Activated T-cell treated with anti-CD3 and anti-CD28 coated beads, Interleukin-2, amount 50 U/mL, for 72 hours (primary cell): ENCODE results near the gene SCAMP2. TPM values are rescaled to one million over a fixed set of nuclear protein-coding genes. Genes with fewer than 3 reads are reported as not detected.

ENCODE experiments used
- ATAC-seq, 2 donors: fragments of 150-1000 bp; cut with Tn5 transposase; replicated peaks in 1 of 2; 2 replicates each; pipeline ENCODE4 v1.10.0; 2021; ENCODE audit warnings: moderate library complexity in 2 of 2, mild to moderate bottlenecking in 1 of 2
- DNase-seq, 2 donors: peaks; one replicate each; pipeline ENCODE4 v3.0.0; 2021 to 2022; ENCODE audit warnings: mixed read lengths in 1 of 2
- H3K27ac Mint-ChIP-seq: one replicate; pipeline ENCODE4 v1.8.0; 2022; ENCODE audit warnings: mild to moderate bottlenecking, moderate library complexity, mixed read lengths
- H3K27me3 Mint-ChIP-seq: one replicate; pipeline ENCODE4 v1.8.0; 2022; ENCODE audit warnings: low read depth, mixed read lengths
- H3K36me3 Mint-ChIP-seq, 2 donors: one replicate each; pipeline ENCODE4 v1.8.0; 2022; ENCODE audit warnings: mixed read lengths in 2 of 2, mild to moderate bottlenecking in 1 of 2; ENCODE audit not compliant: insufficient read depth in 2 of 2
- H3K4me1 Mint-ChIP-seq: one replicate; pipeline ENCODE4 v1.8.0; 2022; ENCODE audit warnings: low read depth, mixed read lengths
- H3K4me3 Mint-ChIP-seq, 2 donors: one replicate each; pipeline ENCODE4 v1.8.0; 2022; ENCODE audit warnings: mild to moderate bottlenecking in 2 of 2, mixed read lengths in 2 of 2, moderate library complexity in 2 of 2
- H3K9me3 Mint-ChIP-seq, 2 donors: one replicate each; pipeline ENCODE4 v1.8.0; 2022; ENCODE audit warnings: mixed read lengths in 2 of 2
- total RNA-seq, 2 donors: library from RNA; stranded (reverse); gene quantifications; one replicate each; pipeline ENCODE4 v1.2.3, GENCODE V29; 2022

SCAMP2 gene
- total RNA-seq, 2 donors from 2014 or later = 66.4 to 77.0 TPM

DNA sequence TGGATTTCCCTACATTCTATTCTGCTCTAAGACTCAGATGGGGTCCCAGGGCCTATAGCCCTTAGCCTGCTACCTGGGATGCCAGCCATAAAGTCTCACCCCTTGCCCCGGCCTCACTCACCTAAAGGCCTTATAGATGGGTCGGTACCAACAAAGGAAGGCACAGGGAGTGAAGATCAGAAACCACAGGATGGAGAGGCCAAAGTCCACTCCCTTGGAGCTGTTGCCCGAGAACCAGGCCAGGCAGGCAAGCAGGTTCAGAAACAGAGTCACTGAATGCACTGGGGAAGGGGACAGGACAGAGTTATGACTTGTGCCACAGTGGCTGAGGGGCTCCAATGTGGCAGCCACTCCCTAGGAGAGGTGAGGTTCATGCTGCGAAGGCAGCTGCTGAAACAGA lies 22.8 kb downstream of the SCAMP2 start:
- Mint-ChIP-seq H3K27ac (no peak overlapping the region), H3K4me1 (peaks cover 6% of the 10 kb centered on the region), H3K4me3 (no peak overlapping the region), H3K9me3 (no peaks in the 10 kb centered on the region), H3K27me3 (no peaks in the 10 kb centered on the region), H3K36me3 (peaks cover 0 to 9% of the 10 kb centered on the region in 2 donors)
- ATAC-seq (no peak), DNase-seq (no peak)

- peaks cover 23% of the 10 kb centered on the region for H3K4me1 Mint-ChIP-seq
- no peaks in the 10 kb centered on the region for H3K9me3 Mint-ChIP-seq
- no peaks in the 10 kb centered on the region for H3K27me3 Mint-ChIP-seq
- H3K36me3 Mint-ChIP-seq = peaks cover 0 to 5% of the 10 kb centered on the region in 2 donors
- H3K27ac Mint-ChIP-seq = peak overlapping the region; percentile 40
- ATAC-seq = no peak
- H3K4me3 Mint-ChIP-seq = no peak overlapping the region
- no peak for DNase-seq
Observed at GRCh38 chr15:74847432-74847831, 25.7 kb downstream of the SCAMP2 start.

GRCh38 chr15:74845581-74845980 lies 27.6 kb downstream of the SCAMP2 start:
- Mint-ChIP-seq H3K9me3 (no peaks in the 10 kb centered on the region), H3K36me3 (peaks cover 0 to 6% of the 10 kb centered on the region in 2 donors), H3K27me3 (no peaks in the 10 kb centered on the region), H3K4me3 (peak overlapping the region; percentile 64 to 93), H3K4me1 (peaks cover 42% of the 10 kb centered on the region), H3K27ac (peak overlapping the region; percentile 92)
- peak; percentile 14 for ATAC-seq
- peak in 1 of 2 donors; percentile 28 for DNase-seq

- H3K27me3 Mint-ChIP-seq = no peaks in the 10 kb centered on the region
- peaks cover 0 to 6% of the 10 kb centered on the region in 2 donors for H3K36me3 Mint-ChIP-seq
- H3K4me1 Mint-ChIP-seq = peaks cover 46% of the 10 kb centered on the region
- peak overlapping the region; percentile 64 to 93 for H3K4me3 Mint-ChIP-seq
- DNase-seq (peak; percentile 67 to 70), ATAC-seq (peak; percentile 49 to 64)
- H3K27ac Mint-ChIP-seq = peak overlapping the region; percentile 92
- no peaks in the 10 kb centered on the region for H3K9me3 Mint-ChIP-seq
Observed at GRCh38 chr15:74845208-74845568, 28.0 kb downstream of the SCAMP2 start.

DNA sequence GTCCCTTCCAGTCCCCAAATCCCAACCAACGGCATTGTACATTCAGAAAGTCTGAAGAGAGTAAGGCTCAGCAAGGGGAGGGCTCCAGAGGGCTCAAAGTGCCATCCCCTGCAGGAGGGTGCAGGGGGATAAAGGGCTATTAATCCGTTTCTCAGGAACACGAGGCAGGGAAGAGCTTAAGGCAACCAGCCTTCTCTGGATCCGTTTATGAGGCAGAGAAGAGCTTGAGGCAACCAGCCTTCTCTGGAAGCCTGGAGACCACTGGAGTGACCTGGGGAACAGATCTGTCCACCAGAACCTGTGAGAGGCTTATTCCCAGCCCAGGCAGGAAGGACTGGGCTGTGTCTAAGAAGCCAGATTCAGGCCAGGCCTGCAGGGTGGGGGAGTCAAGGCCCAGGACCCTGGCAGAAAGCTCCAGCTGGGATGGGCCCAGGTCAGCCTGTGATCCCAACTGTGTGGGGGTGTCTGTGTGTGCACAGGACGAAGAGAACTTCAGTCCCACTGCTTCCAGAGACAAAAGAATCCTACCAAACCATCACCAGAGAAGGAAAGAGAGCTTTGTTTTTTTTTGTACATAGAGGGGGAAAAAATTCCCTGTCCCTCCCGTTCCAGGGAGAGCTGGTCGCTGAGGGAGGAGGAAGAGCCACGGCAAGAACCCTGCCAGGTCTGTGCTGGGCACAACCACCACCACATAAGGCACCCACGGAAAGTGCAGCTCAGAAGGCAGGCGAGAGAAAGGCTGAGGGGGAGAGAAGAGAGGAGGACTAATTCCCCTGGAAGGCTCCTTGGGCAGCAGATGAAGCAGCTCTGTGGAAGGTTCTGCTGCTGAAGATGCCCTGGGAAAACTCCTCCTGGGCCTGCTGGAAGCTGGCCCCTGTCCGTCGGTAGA lies 28.6 kb downstream of the SCAMP2 start:
- Mint-ChIP-seq H3K27me3 (no peaks in the 10 kb centered on the region), H3K27ac (peak overlapping the region; percentile 92), H3K9me3 (no peaks in the 10 kb centered on the region), H3K4me1 (peaks cover 48% of the 10 kb centered on the region), H3K4me3 (peak overlapping the region; percentile 64 to 93), H3K36me3 (peaks cover 0 to 6% of the 10 kb centered on the region in 2 donors)
- DNase-seq (peak; percentile 20 to 24), ATAC-seq (peak in 1 of 2 donors; percentile 2)

GRCh38 chr15:74843891-74844299 lies 29.3 kb downstream of the SCAMP2 start:
- Mint-ChIP-seq H3K27me3 (no peaks in the 10 kb centered on the region), H3K4me1 (peaks cover 48% of the 10 kb centered on the region)
- no peak for ATAC-seq

DNA sequence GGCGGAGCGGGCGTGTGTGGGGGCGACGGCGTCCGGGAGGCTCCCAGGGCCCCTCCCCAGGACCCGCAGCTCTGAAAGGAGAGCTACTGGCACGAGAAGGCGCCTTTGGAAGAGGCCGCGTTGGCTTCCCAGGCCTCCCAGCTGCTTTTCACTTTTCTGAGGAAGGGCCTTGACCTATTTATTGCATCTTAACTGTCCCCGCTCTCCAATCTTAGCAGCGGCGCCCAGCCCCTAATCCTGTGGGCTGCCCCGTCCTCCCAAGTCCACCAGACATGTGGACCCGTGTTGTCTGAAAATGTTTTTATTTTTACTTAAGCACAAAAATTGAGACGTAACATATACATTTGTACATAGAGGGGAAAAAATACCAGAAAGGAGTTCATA lies 29.7 kb downstream of the SCAMP2 start:
- no peak for ATAC-seq
- peak overlapping the region; percentile 85 for H3K27ac Mint-ChIP-seq
- H3K36me3 Mint-ChIP-seq = peaks cover 0 to 6% of the 10 kb centered on the region in 2 donors
- DNase-seq = no peak
- peaks cover 48% of the 10 kb centered on the region for H3K4me1 Mint-ChIP-seq
- no peaks in the 10 kb centered on the region for H3K27me3 Mint-ChIP-seq
- peak overlapping the region; percentile 93 for H3K4me3 Mint-ChIP-seq
- no peaks in the 10 kb centered on the region for H3K9me3 Mint-ChIP-seq

More at GRCh38 chr15:74843891-74844299, 29.3 kb downstream of the SCAMP2 start:
- no peaks in the 10 kb centered on the region for H3K9me3 Mint-ChIP-seq
- no peak overlapping the region for H3K27ac Mint-ChIP-seq
- H3K4me3 Mint-ChIP-seq = peak overlapping the region; percentile 64 to 93
- DNase-seq = no peak
- peaks cover 0 to 6% of the 10 kb centered on the region in 2 donors for H3K36me3 Mint-ChIP-seq

- DNase-seq = peak; percentile 94 to 97
- Mint-ChIP-seq H3K27me3 (no peaks in the 10 kb centered on the region), H3K36me3 (peaks cover 0 to 6% of the 10 kb centered on the region in 2 donors), H3K9me3 (no peaks in the 10 kb centered on the region), H3K4me3 (peak within 1 kb of the TSS; percentile 93), H3K4me1 (peaks cover 48% of the 10 kb centered on the region), H3K27ac (peak within 1 kb of the TSS; percentile 89)
- peak; percentile 86 to 91 for ATAC-seq
Observed at GRCh38 chr15:74842581-74843444, 30.4 kb downstream of the SCAMP2 start, which contains the start of gene ULK3. ULK3 (minus strand) TSS chr15:74843156; CDS start chr15:74843105, 51 bp downstream.

DNA sequence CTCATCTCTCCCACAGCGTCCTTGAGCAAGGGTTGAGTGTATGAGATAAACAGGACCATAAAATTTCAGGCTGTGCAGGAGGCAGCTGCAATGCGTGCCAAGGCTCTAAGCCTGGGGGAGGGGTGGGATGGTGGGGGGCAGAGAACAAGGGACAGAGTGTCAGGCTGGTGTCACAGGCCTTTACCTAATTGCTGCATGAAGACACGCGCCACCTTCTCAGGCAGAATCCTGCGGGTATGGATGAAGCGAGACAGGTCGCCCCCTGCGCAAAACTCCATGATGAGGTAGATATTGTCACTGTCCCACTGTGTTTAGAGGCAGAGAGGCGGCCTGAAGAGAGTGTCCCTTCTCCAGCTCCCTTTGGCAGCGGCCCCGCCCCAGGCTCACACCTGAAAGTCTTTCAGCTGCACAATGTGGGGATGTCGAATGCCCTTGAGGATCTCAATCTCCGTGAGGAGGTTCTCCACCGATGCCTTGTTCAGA lies 31.2 kb downstream of the SCAMP2 start:
- peak overlapping the region; percentile 93 for H3K4me3 Mint-ChIP-seq
- peaks cover 0 to 6% of the 10 kb centered on the region in 2 donors for H3K36me3 Mint-ChIP-seq
- no peak overlapping the region for H3K27ac Mint-ChIP-seq
- DNase-seq (no peak), ATAC-seq (no peak)
- no peaks in the 10 kb centered on the region for H3K9me3 Mint-ChIP-seq
- H3K27me3 Mint-ChIP-seq = no peaks in the 10 kb centered on the region
- peaks cover 48% of the 10 kb centered on the region for H3K4me1 Mint-ChIP-seq

- ATAC-seq = no peak
- Mint-ChIP-seq H3K4me3 (peak overlapping the region; percentile 25 to 93), H3K4me1 (peaks cover 48% of the 10 kb centered on the region), H3K9me3 (no peaks in the 10 kb centered on the region), H3K27me3 (no peaks in the 10 kb centered on the region), H3K27ac (no peak overlapping the region), H3K36me3 (peaks cover 0 to 3% of the 10 kb centered on the region in 2 donors)
- DNase-seq = no peak
Observed at GRCh38 chr15:74840851-74841775, 32.1 kb downstream of the SCAMP2 start.

DNA sequence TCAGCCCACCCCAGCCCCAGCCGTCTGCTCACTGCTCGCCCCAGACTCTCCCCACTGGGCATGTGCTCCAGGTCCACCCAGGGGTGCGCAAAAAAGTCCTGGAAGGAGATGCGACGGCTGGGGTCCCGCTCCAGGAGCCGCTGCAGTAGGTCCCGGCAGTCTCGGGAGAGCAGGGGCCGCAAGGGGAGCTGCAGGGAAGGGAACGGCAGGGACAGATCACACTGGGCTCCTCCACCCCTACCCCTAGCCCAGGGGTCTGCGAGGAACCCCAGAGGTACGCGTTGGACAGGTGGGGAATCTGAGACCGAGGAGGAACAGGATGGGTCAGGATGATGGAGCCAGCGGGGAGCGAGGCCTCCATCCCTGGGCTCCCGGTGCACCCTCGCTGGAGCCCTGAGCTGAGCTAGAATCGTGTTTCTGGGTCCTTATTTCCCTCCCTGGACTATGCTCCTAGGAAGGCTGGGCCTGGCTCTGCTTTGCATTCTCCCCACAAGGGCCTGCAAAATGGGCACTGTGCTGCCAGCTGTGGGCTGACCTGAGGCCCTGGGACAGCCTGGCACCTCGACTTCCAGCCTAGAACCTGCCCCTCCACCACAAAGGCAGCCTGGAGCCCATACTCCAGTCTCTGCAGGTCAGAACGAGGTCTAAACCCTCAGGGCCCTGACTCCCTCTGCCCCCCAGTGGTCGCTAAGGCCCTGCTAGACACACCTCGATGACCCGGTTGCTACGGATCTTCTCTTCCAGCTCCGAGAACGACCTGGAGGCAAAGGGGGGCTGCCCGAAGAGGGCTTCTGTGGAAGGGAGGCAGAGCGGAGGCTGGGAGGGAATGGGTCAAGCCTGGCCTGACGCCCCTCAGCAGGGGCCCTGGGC lies 33.4 kb downstream of the SCAMP2 start:
- Mint-ChIP-seq H3K27me3 (no peaks in the 10 kb centered on the region), H3K36me3 (peaks cover 0 to 5% of the 10 kb centered on the region in 2 donors), H3K4me1 (peaks cover 35% of the 10 kb centered on the region), H3K27ac (no peak overlapping the region), H3K9me3 (no peaks in the 10 kb centered on the region), H3K4me3 (no peak overlapping the region)
- no peak for ATAC-seq
- DNase-seq = no peak
